ENCODE results near the gene TINCR.

TINCR gene

GRCh38 chr19:5580161-5580571 is 12.4 kb upstream of the TINCR start:
- peaks cover 8% of the 10 kb centered on the region; the same call in 1 of the 2 replicates for H3K4me1 ChIP-seq (ENCODE audit: insufficient read depth, low read length)
- H3K9ac ChIP-seq (ENCODE audit: low read depth, low read length) = no peak overlapping the region
- H3K36me3 ChIP-seq (ENCODE audit: insufficient read depth, low read length) = no peaks in the 10 kb centered on the region
- no peaks in the 10 kb centered on the region for H3K9me3 ChIP-seq (ENCODE audit: control insufficient read depth, insufficient read depth, low read length)

DNA sequence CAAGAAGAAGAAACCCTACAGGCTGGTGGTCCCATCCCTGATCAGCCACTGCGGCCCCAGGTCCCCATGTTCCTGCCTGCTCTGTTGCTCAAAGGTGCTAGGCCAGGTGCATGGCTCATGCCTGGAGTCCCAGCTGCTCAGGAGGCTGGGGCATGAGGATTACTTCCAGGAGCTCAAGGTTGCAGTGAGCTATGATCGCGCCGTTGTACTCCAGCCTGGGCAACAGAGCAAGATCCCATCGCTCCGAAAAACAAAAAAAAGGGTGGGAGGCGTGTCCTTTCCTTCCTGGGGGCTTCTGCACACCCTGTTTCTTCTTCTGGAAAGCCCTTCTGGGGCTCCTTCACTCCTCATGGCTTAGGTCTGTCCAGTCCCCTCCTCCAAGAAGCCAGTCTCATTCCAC is 11.9 kb upstream of the TINCR start:
- no peak overlapping the region for H3K9ac ChIP-seq (ENCODE audit: low read depth, low read length)

GRCh38 chr19:5579286-5579685 is 11.5 kb upstream of the TINCR start:
- no peaks in the 10 kb centered on the region for H3K9me3 ChIP-seq (ENCODE audit: control insufficient read depth, insufficient read depth, low read length)
- H3K9ac ChIP-seq (ENCODE audit: low read depth, low read length) = no peak overlapping the region
- H3K36me3 ChIP-seq (ENCODE audit: insufficient read depth, low read length) = no peaks in the 10 kb centered on the region
- peaks cover 7% of the 10 kb centered on the region; the same call in 1 of the 2 replicates for H3K4me1 ChIP-seq (ENCODE audit: insufficient read depth, low read length)

More for the DNA sequence above, 11.9 kb upstream of the TINCR start:
- no peaks in the 10 kb centered on the region for H3K36me3 ChIP-seq (ENCODE audit: insufficient read depth, low read length)
- peaks cover 7% of the 10 kb centered on the region; the same call in 1 of the 2 replicates for H3K4me1 ChIP-seq (ENCODE audit: insufficient read depth, low read length)
- no peaks in the 10 kb centered on the region for H3K9me3 ChIP-seq (ENCODE audit: control insufficient read depth, insufficient read depth, low read length)

GRCh38 chr19:5578097-5578846 is 10.5 kb upstream of the TINCR start:
- H3K9ac ChIP-seq (ENCODE audit: low read depth, low read length) = peak overlapping the region; percentile 41
- H3K36me3 ChIP-seq (ENCODE audit: insufficient read depth, low read length) = no peaks in the 10 kb centered on the region
- H3K4me1 ChIP-seq (ENCODE audit: insufficient read depth, low read length) = peaks cover 7% of the 10 kb centered on the region; the same call in 1 of the 2 replicates
- no peaks in the 10 kb centered on the region for H3K9me3 ChIP-seq (ENCODE audit: control insufficient read depth, insufficient read depth, low read length)

- Histone ChIP-seq H3K36me3 (ENCODE audit: insufficient read depth, low read length) (no peaks in the 10 kb centered on the region), H3K9me3 (ENCODE audit: control insufficient read depth, insufficient read depth, low read length) (no peaks in the 10 kb centered on the region), H3K4me1 (ENCODE audit: insufficient read depth, low read length) (peaks cover 7% of the 10 kb centered on the region; the same call in 1 of the 2 replicates), H3K9ac (ENCODE audit: low read depth, low read length) (no peak overlapping the region)
Measured at GRCh38 chr19:5575590-5575989, 7.8 kb upstream of the TINCR start.

DNA sequence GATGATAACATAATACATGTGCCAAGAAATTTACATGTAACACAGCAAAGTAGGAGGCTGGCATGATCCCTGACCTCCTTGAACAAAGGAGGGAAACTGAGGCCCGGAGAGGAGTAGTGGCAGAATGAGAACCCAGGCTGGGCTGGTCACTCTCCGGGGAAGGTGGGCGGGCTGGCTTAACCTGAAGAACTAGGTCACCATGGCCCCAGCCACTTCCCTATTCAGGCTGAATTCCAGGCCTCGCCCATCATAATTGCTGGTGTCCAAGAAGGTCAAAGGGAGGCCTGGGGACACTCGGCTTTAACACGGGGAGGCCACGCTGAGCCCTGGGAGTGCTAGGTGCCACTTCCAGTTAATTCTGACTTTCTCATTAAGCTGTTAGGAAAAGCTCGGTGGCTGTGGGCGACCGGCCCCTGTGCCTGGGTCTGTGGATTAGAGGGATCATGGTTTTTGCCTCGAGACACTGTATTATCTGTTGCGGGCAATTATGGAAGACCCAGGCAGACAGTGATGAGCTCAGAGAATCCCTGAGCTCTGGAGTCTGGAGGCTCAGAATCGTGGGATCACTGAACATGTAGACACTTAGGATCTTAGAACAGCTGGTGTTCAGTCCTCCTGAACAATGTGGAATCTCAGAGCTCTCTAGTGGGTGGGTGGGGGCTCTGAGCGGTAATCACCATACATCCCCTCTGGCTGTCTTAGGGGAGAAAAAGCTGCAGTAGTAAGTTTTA is 5.0 kb upstream of the TINCR start:
- no peaks in the 10 kb centered on the region for H3K36me3 ChIP-seq (ENCODE audit: insufficient read depth, low read length)
- peaks cover 3% of the 10 kb centered on the region; the same call in 1 of the 2 replicates for H3K4me1 ChIP-seq (ENCODE audit: insufficient read depth, low read length)
- no peaks in the 10 kb centered on the region for H3K9me3 ChIP-seq (ENCODE audit: control insufficient read depth, insufficient read depth, low read length)
- H3K9ac ChIP-seq (ENCODE audit: low read depth, low read length) = no peak overlapping the region

DNA sequence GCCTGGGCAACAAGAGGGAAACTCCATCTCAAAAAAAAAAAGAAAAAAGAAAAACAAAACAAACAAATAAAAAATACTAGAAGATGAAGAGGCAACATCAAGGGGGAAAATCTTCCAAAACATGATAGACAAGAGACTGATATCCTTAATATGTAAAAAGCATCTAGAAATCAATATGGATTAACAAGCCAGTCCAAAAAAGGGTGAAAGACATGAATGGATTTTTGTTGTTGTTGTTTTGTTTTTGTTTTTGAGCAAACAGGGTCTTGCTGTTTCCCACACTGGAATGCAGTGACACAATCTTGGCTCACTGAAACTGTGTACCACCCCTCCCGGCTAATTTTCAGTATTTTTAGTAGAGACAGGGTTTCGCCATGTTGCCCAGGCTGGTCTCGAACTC is 4.0 kb upstream of the TINCR start:
- no peaks in the 10 kb centered on the region for H3K36me3 ChIP-seq (ENCODE audit: insufficient read depth, low read length)
- no peaks in the 10 kb centered on the region for H3K4me1 ChIP-seq (ENCODE audit: insufficient read depth, low read length)
- H3K9ac ChIP-seq (ENCODE audit: low read depth, low read length) = no peak overlapping the region
- H3K9me3 ChIP-seq (ENCODE audit: control insufficient read depth, insufficient read depth, low read length) = no peaks in the 10 kb centered on the region

GRCh38 chr19:5567970-5568407 is 236 bp upstream of the TINCR start:
- no peaks in the 10 kb centered on the region for H3K36me3 ChIP-seq (ENCODE audit: insufficient read depth, low read length)
- no peaks in the 10 kb centered on the region for H3K4me1 ChIP-seq (ENCODE audit: insufficient read depth, low read length)
- H3K9ac ChIP-seq (ENCODE audit: low read depth, low read length) = peak overlapping the region; percentile 50
- no peaks in the 10 kb centered on the region for H3K9me3 ChIP-seq (ENCODE audit: control insufficient read depth, insufficient read depth, low read length)

DNA sequence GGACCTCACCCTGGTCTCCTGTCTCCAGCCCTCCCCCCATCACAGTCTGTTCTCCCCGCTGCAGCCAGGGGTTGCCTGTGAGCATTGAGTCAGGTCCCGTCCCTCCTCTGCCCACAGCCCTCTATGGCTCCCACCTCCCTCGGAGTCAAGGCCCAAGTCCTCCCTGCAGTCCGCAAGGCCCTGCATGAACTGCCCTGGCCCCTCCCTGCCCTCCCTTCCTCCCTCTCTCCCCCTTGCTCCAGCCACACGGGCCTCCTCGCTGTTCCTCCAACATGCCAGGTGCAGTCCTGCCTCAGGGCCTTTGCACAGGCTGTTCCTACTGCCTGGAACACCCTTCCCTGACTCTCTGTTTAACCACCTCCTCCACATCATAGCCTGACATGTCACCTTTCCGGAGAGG is 2.8 kb downstream of the TINCR start:
- Histone ChIP-seq H3K36me3 (ENCODE audit: insufficient read depth, low read length) (no peaks in the 10 kb centered on the region), H3K9ac (ENCODE audit: low read depth, low read length) (no peak overlapping the region), H3K9me3 (ENCODE audit: control insufficient read depth, insufficient read depth, low read length) (no peaks in the 10 kb centered on the region), H3K4me1 (ENCODE audit: insufficient read depth, low read length) (peaks cover 4% of the 10 kb centered on the region; the same call in 1 of the 2 replicates)

DNA sequence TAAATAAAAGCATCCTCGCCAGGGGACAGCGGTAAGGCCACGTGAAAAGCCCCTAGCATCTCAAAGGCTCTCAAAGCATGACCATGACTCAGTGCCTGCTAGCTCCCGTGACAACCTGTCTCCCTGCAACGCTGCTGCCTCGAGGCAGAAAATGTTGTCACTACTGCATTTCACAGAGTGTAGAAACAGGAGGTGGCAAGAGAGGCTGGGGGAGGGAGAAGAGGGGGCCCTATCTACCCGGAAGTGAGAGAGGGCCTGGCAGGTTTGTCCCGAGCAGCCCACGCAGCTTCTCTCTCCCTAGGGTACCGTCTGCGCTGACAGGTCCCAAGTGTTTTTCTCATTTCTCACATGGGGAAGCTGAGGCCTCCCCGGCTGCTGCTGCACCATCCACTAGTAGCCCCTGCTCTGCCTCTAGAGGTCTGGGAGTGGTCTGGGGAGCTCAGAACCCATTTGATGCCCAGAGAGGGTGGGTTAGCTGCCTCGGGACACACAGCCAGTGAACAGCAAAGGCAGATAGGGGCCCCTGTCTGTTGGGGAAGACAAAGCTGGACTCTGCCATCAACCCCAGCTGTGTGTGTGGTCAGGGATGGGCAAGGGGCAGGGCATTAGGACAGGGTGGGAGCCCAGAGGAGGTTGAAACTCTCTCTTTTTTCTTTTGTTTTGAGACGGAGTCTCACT is 3.7 kb downstream of the TINCR start:
- H3K4me1 ChIP-seq (ENCODE audit: insufficient read depth, low read length) = peaks cover 8% of the 10 kb centered on the region; the same call in 1 of the 2 replicates
- H3K9ac ChIP-seq (ENCODE audit: low read depth, low read length) = no peak overlapping the region
- H3K36me3 ChIP-seq (ENCODE audit: insufficient read depth, low read length) = no peaks in the 10 kb centered on the region
- no peaks in the 10 kb centered on the region for H3K9me3 ChIP-seq (ENCODE audit: control insufficient read depth, insufficient read depth, low read length)

DNA sequence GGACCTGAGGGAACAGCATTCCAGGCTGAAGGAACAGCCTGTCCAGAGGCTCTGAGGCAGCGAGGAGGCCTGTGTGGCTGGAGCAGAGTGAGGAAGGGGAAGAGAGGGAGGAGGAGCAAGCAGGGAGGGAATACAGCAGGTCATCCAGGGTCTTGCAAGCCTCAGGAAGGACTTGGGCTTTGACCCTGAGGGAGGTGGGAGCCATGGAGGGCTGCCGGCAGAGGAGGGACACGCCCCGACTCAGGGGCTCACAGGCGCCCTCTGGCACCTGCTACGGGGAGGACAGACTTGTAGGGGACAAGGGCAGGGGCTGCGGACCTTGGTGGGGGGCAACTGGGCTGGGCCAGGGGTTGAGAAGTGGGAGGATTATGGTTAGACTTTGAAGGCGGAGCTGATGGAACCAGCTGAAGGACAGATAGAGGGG is 4.7 kb downstream of the TINCR start:
- Histone ChIP-seq H3K36me3 (ENCODE audit: insufficient read depth, low read length) (no peaks in the 10 kb centered on the region), H3K9me3 (ENCODE audit: control insufficient read depth, insufficient read depth, low read length) (no peaks in the 10 kb centered on the region), H3K9ac (ENCODE audit: low read depth, low read length) (no peak overlapping the region), H3K4me1 (ENCODE audit: insufficient read depth, low read length) (peaks cover 12% of the 10 kb centered on the region; the same call in 1 of the 2 replicates)

DNA sequence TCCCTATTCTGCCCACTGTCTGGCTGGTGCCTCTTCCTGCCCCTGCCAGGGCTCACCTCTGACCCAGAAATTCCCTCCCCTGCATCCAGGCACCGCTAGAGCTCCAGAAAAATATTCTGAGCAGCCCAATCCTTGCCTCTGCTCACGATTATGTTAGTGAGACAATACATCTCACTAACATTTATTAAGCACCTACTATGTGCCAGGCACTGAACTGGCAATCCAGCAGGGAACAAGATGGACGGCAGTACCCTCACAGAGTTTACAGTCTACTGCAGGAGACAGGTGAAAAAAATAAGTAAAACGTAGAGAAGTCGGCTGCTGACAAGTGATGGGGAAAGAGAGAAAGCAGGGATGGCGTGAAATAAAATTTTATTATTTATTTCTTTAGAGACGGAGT is 5.5 kb downstream of the TINCR start:
- H3K4me1 ChIP-seq (ENCODE audit: insufficient read depth, low read length) = peaks cover 15% of the 10 kb centered on the region; the same call in 1 of the 2 replicates
- no peaks in the 10 kb centered on the region for H3K36me3 ChIP-seq (ENCODE audit: insufficient read depth, low read length)
- no peaks in the 10 kb centered on the region for H3K9me3 ChIP-seq (ENCODE audit: control insufficient read depth, insufficient read depth, low read length)
- no peak overlapping the region for H3K9ac ChIP-seq (ENCODE audit: low read depth, low read length)

DNA sequence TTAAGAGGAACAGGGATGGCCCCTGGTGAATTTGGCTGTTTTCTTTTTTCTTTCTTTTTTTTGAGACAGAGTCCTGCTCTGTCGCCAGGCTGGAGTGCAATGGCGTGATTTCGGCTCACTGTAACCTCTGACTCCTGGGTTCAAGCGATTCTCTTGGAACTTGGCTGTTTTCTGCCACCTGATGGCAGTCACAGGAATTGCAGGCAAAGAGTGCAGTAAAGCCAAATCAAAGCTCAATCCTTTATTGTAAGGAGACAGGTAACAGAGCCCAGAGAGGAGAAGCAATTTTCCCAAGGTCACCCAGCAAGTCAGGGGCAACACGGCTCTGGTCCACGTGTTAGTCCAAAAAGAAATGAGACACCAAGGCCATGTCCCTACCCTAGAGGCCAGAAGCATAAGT is 6.2 kb downstream of the TINCR start:
- Histone ChIP-seq H3K4me1 (ENCODE audit: insufficient read depth, low read length) (peaks cover 15% of the 10 kb centered on the region; the same call in 1 of the 2 replicates), H3K9me3 (ENCODE audit: control insufficient read depth, insufficient read depth, low read length) (no peaks in the 10 kb centered on the region), H3K36me3 (ENCODE audit: insufficient read depth, low read length) (no peaks in the 10 kb centered on the region), H3K9ac (ENCODE audit: low read depth, low read length) (no peak overlapping the region)

DNA sequence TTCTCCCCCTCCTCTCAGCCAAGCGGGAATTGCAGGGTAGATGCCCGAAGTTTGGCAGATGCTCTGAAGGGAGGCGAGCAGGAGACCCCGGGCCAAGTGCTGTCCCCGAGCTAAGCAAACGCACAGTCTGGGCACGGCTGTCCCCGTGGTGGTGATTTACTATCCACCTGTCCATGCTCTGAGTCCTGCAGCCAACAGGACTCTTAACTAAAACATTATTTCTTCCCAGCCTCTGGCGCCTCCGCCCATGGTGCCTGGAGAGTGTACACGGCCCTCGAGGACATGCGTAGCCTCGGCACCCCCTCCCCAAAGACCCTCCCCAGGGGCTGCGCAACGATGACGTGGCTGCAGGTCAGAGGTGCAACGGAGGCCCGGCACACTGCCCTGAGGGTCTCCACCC is 7.6 kb downstream of the TINCR start:
- H3K9ac ChIP-seq (ENCODE audit: low read depth, low read length) = no peak overlapping the region
- H3K36me3 ChIP-seq (ENCODE audit: insufficient read depth, low read length) = no peaks in the 10 kb centered on the region
- H3K4me1 ChIP-seq (ENCODE audit: insufficient read depth, low read length) = peaks cover 15% of the 10 kb centered on the region; the same call in 1 of the 2 replicates
- no peaks in the 10 kb centered on the region for H3K9me3 ChIP-seq (ENCODE audit: control insufficient read depth, insufficient read depth, low read length)

All from ES-I3 (cell line).